ENCODE results near the gene PATJ.

DNA sequence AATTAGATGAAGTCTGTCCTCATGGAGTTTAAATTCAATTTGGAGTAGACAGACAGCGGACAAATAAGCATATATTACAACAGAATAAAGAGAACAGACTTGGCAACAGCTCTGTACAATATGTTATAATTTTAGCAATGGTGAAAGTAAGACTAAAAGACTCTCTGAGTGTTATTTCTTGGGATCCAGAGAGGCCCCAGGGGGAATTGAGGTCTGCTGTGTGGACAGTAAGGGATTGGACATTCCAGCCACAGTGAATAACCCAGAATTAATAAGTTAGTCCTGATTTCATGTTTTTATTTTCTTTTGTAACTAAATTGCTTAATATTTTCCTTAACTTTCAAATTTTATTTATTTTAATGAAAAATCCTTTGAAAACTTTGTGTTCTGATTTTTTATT, 101.7 kb downstream of the PATJ start:
- TF ChIP-seq CSDC2 (CRISPR knock-in tag; IDR thresholded peaks at IDR 0.05) (no peak), TCF4 (CRISPR knock-in tag; IDR thresholded peaks at IDR 0.05; ENCODE audit: borderline replicate concordance) (no peak), ZNF565 (CRISPR knock-in tag; conservative IDR thresholded peaks at IDR 0.05; ENCODE audit: low read depth) (no peak)
